ENCODE results near the gene TBC1D1.

Gene TBC1D1

DNA sequence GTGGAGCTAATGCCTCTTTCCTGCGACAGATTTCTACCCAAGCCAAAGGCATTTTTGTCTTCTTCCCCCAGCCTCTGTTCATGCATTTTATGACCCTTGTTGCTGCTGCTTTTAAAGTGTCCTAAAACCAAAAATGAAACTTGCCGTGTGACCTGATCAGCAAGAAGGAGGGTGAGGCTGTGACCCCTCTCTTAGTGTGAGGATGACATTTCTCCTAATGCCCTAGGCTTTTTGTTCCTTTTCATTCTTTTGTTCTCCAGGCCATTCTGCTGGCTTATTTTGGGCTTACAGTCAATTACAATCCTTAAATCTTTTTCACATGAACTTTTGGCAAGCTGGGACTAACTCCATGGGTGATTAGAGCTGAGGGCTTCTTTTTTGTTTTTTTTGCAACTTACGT, 103.7 kb downstream of the TBC1D1 start:
- no peak for DNase-seq (ENCODE audit: low spot score)

DNA sequence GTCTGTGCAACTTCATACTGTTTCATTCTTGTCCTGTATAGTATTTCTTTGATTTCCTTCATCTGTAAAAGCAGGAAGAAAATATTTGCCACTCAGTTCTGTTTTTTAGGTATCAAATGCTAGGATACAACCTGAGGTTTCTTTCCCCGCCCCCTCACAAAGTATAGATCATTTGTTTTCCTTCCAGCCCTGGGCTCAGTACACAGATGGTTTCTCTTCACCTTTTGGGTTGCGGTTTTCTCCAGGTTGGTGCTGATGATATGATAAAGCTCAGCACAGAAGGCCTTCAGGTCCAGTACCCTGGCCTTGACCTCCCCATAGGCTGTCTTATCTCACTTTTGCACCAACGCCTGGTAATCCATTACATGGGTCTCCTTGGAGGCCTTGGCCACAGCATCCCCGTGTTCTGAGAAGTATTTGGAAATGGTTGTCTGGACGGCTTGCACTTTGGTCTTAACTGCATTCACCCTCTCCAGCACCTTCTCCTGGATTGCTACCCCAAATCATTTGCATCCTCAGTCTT, 104.5 kb downstream of the TBC1D1 start:
- DNase-seq (ENCODE audit: low spot score): no peak

DNA sequence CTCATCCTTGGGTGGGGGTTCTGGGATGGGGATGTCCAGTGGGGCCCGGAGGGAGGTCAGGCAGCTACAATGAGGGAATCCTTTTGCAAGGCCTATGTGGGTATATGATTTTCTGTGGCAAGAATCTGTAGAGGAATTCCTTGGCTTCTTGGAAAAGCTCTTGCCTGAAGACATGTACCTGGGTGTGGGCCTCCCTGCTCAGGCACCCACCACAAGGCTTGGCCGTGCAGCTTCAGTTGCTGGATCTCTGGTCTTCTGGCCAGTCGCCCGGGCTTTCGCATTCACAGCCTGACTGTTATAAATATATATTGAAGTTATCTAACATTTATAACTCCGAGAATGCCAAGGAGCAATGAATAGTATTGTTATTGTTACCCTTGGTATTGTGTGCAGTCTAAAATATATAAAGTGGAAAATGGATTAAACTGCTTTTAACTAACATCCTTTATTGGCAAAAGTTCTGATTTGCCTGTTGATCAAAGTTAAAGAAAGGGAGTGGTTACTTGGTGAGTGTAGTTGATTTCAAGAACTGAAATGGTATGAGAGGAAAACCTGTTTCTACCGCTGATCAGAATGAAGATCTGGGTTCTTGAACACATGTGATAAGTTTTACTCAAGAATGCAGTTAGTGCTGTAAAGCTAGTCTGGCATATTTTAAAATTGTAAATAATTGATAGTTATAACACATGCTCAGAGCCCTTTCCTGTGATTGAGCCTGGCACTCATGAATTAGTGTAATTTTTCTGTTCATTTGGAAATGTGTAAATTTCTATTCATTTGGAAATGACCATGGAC, 105.3 kb downstream of the TBC1D1 start:
- no peak for DNase-seq (ENCODE audit: low spot score)

DNA sequence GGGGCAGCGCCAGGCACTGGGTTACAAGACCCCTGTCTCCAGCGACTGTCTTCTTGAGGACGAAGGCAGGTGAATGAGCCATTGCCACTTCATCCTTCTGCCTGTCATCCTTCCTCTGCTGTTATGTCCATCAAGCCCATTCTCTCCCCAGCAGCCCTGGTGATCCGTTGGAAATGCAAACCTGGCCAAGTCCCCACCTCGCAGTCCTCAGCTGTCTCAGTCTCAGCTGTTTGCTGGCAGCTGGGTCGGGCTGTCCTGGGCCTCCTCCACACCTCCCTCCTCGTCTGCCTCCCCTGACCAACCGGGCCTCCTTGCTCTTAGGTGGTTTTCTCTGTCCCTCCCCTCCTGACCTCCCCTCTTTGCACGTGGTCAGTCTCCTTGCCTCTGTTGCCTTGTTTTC, 107.3 kb downstream of the TBC1D1 start:
- no peak for DNase-seq (ENCODE audit: low spot score)

DNA sequence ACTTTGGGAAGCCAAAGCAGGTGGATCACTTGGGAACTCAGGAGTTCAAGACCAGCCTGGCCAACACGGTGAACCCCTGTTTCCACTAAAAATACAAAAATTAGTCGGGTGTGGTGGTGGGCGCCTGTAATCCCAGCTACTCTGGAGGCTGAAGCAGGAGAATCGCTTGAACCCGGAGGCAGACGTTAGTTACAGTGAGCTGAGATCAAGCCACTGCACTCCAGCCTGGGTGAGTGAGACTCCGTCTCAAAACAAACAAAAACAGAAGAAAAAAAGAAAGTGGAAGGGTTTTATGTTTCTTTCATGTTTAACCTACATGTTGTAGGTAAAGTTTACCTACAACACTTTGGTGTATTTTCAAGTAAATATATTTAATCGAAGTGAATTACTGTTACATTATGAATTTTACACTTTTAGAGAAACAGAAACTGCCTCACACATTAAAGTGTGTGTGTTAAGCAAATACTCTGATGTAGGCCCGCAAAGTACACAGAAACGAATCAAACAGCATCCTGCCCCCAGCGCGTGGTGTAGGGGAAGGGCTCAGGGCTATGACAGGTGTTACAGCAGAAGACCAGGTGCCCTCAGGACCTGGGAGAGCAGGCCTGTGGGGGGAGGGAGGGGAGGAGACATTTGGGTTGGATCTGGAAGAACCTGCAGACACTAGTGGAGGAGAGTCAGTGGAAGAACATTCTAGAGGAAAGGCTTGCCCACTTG, 108.3 kb downstream of the TBC1D1 start:
- no peak for DNase-seq (ENCODE audit: low spot score)

DNA sequence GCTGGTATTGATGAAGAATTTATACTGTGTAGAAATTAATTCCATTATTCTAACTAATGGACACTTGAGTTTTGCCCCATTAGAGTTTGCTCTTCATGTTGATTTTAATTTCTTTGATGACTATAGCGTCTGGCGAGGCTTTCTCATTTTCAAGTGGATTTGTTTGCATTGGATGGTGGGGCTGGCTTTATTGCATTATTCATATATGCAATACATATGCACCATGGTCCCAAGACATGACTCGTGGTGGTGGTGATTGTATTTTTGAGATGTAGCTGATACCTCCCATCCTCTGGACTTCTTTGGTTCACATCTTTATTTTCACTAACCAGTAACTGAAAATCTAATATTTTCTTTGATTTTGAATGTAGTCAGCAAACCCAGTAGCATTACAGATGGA, 109.1 kb downstream of the TBC1D1 start:
- DNase-seq (ENCODE audit: low spot score): no peak

GRCh38 chr4:38001927-38002326, 111.0 kb downstream of the TBC1D1 start:
- DNase-seq (ENCODE audit: low spot score): no peak

GRCh38 chr4:38002451-38003071, 111.7 kb downstream of the TBC1D1 start:
- no peak for DNase-seq (ENCODE audit: low spot score)

- no peak for DNase-seq (ENCODE audit: low spot score)
These were observed 112.2 kb downstream of the TBC1D1 start for GRCh38 chr4:38003102-38003501.

DNA sequence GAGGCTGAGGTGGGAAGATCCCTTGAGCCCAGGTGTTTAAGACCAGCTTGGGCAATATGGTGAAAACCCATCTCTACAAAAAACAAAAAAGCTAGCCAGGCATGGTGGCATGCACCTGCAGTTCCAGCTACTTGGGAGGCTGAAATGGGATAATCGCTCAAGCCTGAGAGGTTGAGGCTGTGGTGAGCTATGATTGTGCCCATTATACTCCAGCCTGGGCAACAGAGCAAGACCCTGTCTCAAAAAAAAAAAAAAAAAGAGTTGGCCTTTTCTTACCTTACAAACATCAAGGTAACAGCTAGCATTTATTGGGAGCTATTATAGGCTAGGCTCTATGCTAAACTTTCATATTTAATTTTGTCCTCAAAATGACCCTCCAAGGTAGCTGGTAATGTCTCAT, 112.7 kb downstream of the TBC1D1 start:
- DNase-seq (ENCODE audit: low spot score): no peak

- DNase-seq (ENCODE audit: low spot score): no peak
These were observed 113.2 kb downstream of the TBC1D1 start for GRCh38 chr4:38004062-38004461.

DNA sequence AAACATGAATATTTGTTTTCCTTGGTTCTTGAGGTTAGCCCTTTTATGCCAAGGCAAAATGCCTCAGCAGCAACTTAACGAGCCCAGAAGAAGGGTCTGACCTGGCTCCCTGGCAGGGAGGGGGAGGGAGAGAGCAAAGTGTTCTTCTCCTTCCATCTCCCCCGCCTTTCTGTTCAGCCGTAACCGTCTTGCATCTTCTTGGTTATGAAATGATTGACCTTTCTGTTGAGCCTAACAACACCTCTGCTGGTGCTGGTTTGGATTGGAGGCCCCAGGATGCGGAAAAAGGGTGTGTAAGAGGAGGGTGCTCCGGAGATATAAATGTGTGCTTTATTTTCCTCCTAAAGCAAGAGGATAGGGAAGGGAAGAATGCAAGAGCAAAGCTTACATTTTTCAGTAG, 114.0 kb downstream of the TBC1D1 start:
- DNase-seq (ENCODE audit: low spot score): no peak

DNA sequence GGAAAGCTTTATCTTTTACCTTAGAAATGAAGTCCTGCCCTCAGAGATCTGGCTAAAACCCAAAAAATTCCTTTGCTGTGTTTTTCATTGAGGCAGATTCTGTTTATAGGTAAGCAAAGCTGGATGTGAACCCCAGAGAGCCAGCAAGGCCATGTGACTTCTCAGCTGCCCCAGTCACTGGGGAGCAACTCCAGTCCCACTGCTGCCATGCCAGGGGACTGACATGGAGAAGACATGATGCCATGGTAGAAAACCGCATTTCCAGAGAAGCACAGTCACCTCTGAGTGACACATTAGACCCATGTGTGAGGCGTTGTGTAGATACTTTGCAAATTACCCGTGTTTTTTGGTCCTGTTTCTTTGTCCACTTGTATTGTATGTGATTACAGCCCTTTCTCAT, 114.8 kb downstream of the TBC1D1 start:
- DNase-seq (ENCODE audit: low spot score): no peak

DNA sequence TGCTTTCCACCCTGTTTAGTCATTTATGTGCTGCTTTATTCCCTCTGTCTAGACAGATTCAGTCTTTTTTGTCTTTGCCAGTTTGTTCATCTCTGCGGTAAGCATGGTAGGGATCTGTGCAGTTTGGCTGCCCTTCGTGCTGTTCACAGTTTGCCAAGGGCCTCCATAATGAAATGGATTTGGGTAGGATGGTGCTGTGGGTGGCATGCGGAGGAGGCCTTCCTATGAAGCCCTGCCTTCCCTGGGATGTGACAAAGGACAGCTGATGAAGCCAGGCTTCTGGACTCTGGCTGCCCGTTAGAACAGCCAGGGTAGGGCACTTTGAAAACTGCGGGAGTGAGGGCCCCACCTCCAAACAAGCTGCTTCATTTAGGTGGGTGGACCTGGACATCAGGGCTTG, 116.8 kb downstream of the TBC1D1 start:
- no peak for DNase-seq (ENCODE audit: low spot score)

- DNase-seq (ENCODE audit: low spot score): no peak
These were observed 117.7 kb downstream of the TBC1D1 start for GRCh38 chr4:38008571-38009021.

- peak; percentile 5 for DNase-seq (ENCODE audit: low spot score)
These were observed 118.5 kb downstream of the TBC1D1 start for GRCh38 chr4:38009421-38009820.

DNA sequence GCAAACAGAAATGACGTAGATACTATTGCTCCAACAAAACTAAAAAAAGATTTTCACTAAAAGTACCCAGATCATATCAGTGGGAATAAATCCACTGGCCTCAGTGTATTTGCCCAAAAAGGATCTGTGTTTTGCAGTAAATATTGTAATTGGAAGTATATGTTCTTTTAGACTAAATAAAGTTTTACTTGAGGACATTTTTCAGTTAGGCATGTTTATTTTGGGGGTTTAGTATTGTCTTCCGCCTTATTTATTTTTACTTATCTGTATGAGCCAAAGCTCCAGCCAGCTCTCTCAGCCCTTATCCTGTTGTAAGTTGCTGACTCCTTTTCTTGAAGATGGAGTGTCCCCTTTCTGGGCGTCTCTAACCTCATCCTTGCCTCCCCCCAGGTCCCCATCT, 119.1 kb downstream of the TBC1D1 start:
- DNase-seq (ENCODE audit: low spot score): no peak

GRCh38 chr4:38011511-38012162, 120.8 kb downstream of the TBC1D1 start:
- DNase-seq (ENCODE audit: low spot score): no peak

GRCh38 chr4:38013461-38014366, 122.8 kb downstream of the TBC1D1 start:
- DNase-seq (ENCODE audit: low spot score): no peak

- DNase-seq (ENCODE audit: low spot score): no peak
These were observed 123.6 kb downstream of the TBC1D1 start for GRCh38 chr4:38014421-38014852.

DNA sequence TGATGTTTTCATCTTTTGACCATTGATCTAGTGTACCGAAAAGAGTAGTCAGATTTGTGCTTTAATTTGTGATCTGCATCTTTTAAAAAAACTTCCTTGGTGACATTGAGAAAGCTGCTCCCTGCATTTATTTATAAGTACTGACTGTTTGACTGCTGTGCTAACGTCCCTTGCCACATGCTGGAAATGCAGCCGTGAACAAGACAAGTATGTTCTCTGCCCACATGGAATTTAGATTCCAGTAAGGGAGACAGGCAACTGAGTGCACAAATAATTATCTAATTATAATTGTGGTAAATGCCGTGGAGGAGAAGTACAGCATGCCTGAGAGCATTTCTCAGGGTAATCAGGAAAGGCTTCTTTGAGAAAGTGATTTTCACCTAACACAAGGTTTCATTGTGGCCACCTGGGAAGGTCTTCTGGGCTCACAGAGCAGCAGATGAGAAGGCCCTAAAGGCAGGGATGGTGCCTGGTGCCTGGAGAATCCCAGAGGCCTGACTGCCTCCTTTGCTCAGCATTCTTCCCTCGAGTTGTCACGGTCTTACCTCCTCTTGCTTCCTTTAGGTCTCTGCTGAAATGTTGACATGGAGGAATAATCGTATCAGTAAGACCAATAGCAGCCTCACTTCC, 125.1 kb downstream of the TBC1D1 start:
- DNase-seq (ENCODE audit: low spot score): no peak

Data from COLO829 (cell line).